GM19043 (cell line): ENCODE measurements around the gene NCAPG2.

Source experiments
- ATAC-seq: cut with Tn5 transposase; IDR thresholded peaks from one replicate; pipeline ENCODE4 v1.9.1; 2021; ENCODE audit warnings: low read depth; ENCODE audit not compliant: unreplicated experiment

NCAPG2 gene

GRCh38 chr7:158583143-158583542 is 121.5 kb downstream of the NCAPG2 start:
- no peak for ATAC-seq

- ATAC-seq = no peak
Measured at GRCh38 chr7:158582089-158582456, 122.5 kb downstream of the NCAPG2 start.

DNA sequence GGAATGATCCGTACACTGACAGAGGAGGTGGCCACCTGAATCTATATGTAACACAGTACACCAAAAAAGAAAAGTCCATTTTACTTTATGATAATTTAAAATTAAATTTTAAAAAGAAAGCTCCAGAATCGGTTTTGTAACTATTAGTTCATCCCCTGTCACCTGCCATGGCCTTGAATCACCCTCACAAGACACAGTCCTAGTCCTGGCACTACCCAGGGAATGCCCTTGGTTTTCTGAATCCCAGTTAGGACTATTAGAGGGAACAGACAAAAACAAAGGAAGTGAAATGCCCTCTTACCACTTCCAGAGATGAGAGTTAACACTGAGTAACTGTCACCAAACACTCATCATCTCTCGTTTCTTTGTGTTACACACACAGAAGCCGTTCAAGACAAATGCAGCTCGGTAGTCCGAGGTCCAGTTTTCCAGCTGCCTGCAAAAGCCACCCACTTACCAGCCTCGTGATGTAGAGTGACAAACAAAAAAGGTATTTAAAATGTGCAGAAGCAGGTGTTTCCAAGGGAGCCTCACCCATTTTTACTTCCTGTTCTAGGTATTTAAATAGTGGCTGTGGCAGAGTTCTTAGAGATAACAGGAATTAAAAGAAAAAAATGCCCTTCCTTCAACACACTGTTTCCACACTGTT is 123.0 kb downstream of the NCAPG2 start:
- no peak for ATAC-seq
